Astrocyte (in vitro differentiated cells and primary cell): ENCODE measurements around the gene EDRF1.

ENCODE experiments used
- EZH2 ChIP-seq: IDR thresholded peaks from 2 replicates; pipeline ENCODE4 v1.6.1; 2012; ENCODE audit warnings: mild to moderate bottlenecking, low read length, inconsistent platforms; ENCODE audit not compliant: insufficient read depth
- TF ChIP-seq, protein P1 (sequence below): IDR thresholded peaks from 2 replicates; pipeline ENCODE4 v1.5.1; 2011; ENCODE audit warnings: low read depth, mild to moderate bottlenecking, inconsistent platforms, low read length, moderate library complexity; ENCODE audit not compliant: insufficient read depth

DNA sequence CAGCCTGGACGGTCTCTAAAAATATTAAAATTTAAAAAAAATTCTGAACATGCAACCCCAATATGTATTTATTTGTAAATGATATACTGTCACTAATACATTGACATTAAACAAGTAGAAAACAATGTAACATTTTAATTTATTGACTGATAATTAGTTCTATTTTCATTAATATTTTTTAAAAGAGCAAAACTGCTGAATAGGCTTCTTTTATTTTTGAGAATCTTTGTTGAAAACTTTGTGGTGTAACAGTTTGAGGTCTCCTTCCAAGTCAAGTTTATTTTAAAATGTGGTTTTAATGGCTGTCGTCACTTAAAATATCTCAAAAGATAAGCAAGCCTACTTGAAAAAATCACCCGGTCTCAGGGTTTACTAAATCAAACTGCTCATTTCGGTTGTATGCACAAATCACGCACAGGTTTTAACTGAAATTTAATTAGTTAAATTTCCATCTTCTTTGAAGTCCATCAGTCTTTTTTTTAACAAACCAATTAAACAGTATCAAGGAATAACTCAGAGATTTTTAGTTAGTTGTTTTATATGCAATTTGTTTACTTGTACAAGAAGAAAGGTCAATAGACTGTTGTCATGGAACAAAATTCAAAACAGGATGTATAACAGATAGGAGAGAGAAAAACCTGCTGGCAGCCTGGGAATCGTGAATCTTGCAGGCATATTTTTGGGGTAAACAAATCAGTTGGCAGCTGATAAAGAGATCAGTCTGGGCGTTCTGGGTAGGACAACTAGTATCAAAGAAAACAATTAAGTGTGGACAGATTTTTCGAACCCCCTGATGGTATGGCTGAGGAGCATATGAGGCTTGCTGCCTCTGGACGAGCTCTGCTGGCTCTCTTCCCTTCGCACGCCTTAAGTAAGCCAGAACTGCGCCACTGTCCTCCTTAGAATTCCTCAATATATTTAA, 9.7 kb upstream of the EDRF1 start:
- TF ChIP-seq EZH2: no peak
- TF ChIP-seq, protein P1, sequence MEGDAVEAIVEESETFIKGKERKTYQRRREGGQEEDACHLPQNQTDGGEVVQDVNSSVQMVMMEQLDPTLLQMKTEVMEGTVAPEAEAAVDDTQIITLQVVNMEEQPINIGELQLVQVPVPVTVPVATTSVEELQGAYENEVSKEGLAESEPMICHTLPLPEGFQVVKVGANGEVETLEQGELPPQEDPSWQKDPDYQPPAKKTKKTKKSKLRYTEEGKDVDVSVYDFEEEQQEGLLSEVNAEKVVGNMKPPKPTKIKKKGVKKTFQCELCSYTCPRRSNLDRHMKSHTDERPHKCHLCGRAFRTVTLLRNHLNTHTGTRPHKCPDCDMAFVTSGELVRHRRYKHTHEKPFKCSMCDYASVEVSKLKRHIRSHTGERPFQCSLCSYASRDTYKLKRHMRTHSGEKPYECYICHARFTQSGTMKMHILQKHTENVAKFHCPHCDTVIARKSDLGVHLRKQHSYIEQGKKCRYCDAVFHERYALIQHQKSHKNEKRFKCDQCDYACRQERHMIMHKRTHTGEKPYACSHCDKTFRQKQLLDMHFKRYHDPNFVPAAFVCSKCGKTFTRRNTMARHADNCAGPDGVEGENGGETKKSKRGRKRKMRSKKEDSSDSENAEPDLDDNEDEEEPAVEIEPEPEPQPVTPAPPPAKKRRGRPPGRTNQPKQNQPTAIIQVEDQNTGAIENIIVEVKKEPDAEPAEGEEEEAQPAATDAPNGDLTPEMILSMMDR: no peak
